Kidney (tissue), 22 donors: ENCODE results near the gene PATE4. TPM values are rescaled to one million over a fixed set of nuclear protein-coding genes. Genes with fewer than 3 reads are reported as not detected.

Experiments
- DNase-seq, 5 donors: peaks; one replicate each; pipeline ENCODE4 v3.0.0-alpha.2; 2013 to 2020
- FAIRE-seq: peaks from 2 replicates; lab custom pipeline; 2012; peaks lifted over from hg19 to GRCh38; lab: Jason Lieb, UNC
- H3K27ac ChIP-seq, 2 donors: one replicate each; pipeline ENCODE4 v1.7.0; 2013; ENCODE audit warnings: low read depth in 2 of 2, low read length in 2 of 2, inconsistent platforms in 1 of 2
- H3K27me3 ChIP-seq: one replicate; pipeline ENCODE4 v1.7.1; 2013; ENCODE audit warnings: low read length, inconsistent platforms; ENCODE audit not compliant: control insufficient read depth, insufficient read depth
- H3K36me3 ChIP-seq, 3 donors: one replicate each; pipeline versions ENCODE4 v1.7.0 to v1.7.1; 2013; ENCODE audit warnings: low read length in 3 of 3, control low read depth in 1 of 3, inconsistent platforms in 1 of 3; ENCODE audit not compliant: insufficient read depth in 3 of 3, control insufficient read depth in 2 of 3
- H3K4me1 ChIP-seq, 3 donors: one replicate each; pipeline versions ENCODE4 v1.7.0 to v1.7.1; 2013; ENCODE audit warnings: low read length in 3 of 3, inconsistent platforms in 1 of 3, low read depth in 1 of 3; ENCODE audit not compliant: control insufficient read depth in 2 of 3, insufficient read depth in 2 of 3
- H3K4me3 ChIP-seq, 3 donors: one replicate each; pipeline versions ENCODE4 v1.7.0 to v1.8.1; 2013; ENCODE audit warnings: low read length in 3 of 3, control low read depth in 1 of 3, inconsistent platforms in 1 of 3
- H3K9ac ChIP-seq, 3 donors: one replicate each; pipeline versions ENCODE4 v1.7.0 to v1.7.1; 2013; ENCODE audit warnings: low read length in 3 of 3, control low read depth in 1 of 3, inconsistent platforms in 1 of 3
- H3K9me3 ChIP-seq, 3 donors: one replicate each; pipeline versions ENCODE4 v1.7.0 to v1.7.1; 2013; ENCODE audit warnings: low read length in 3 of 3, control low read depth in 1 of 3, inconsistent platforms in 1 of 3; ENCODE audit not compliant: control insufficient read depth in 2 of 3, insufficient read depth in 1 of 3
- intact Hi-C: fragments of 100-400 bp; cut with DNase I; formaldehyde crosslinking; loops from one replicate; pipeline ENCODE4 v1.11.1; 2022
- long read RNA-seq, 10 donors: library from polyadenylated mRNA in 1 of 10; unstranded in 1 of 10; transcript quantifications; one replicate each; pipeline ENCODE4 v2.0.0 and lab custom pipeline, GENCODE V29; 2021 to 2026
- polyA plus RNA-seq: library from polyadenylated mRNA; stranded (reverse); fragments of 350-450 nt; fragmentation: Illumina TruSeq; extraction: RNeasy Lipid Tissue Mini Kit (QIAGEN cat#74804); gene quantifications from one replicate; pipeline ENCODE4 v1.2.3, GENCODE V29; 2014; ENCODE audit warnings: low read depth, low replicate concordance; ENCODE audit not compliant: insufficient read depth
- total RNA-seq: library from RNA; stranded (reverse); fragmentation: NEBNext Ultra II Directional; extraction: Animal tissue kit (Norgen Biotek cat#: 25700); gene quantifications from one replicate; pipeline ENCODE4 v1.2.1, GENCODE V29; 2021
- TF ChIP-seq, protein P1 (sequence below): IDR thresholded peaks from 3 replicates; pipeline ENCODE4 v1.5.1; 2012; ENCODE audit warnings: mild to moderate bottlenecking, moderate library complexity, borderline replicate concordance; ENCODE audit not compliant: insufficient read depth; ENCODE audit errors: extremely low read depth
- donor health status: control.
- donor health status: control.
- donor health status: control.
- donor health status: control.
- donor health status: control.
- donor health status: DM: yes; HTN: yes; CAD: no.
- donor health status: Normal renal cell carcinoma (clear cell type).

PATE4 gene
- total RNA-seq = not detected
- not detected for polyA plus RNA-seq
- long read RNA-seq, donor 1 = 0 reads
- long read RNA-seq, donor 2 = 0 reads
- long read RNA-seq, donor 3 = 0 reads
- long read RNA-seq, donor 4 = 0 reads
- long read RNA-seq, donor 5 = 0 reads
- long read RNA-seq, donor 6 = 0 reads
- long read RNA-seq, donor 7 = 0 reads
- long read RNA-seq, donor 8 = 0 reads
- long read RNA-seq, donor 9 = 0 reads
- long read RNA-seq, donor 10 = 0 reads

- H3K27ac ChIP-seq = no peak within 1 kb of the TSS
- no peaks in the 10 kb centered on the region for H3K4me1 ChIP-seq
- DNase-seq = peak in 2 of 5 donors; percentile 0 to 5
- H3K36me3 ChIP-seq = no peaks in the 10 kb centered on the region
- intact Hi-C loops = no loop called here
- H3K9me3 ChIP-seq = peaks cover 0 to 3% (median 2%) of the 10 kb centered on the region in 3 donors
- no peak within 1 kb of the TSS for H3K4me3 ChIP-seq
- TF ChIP-seq, protein P1, sequence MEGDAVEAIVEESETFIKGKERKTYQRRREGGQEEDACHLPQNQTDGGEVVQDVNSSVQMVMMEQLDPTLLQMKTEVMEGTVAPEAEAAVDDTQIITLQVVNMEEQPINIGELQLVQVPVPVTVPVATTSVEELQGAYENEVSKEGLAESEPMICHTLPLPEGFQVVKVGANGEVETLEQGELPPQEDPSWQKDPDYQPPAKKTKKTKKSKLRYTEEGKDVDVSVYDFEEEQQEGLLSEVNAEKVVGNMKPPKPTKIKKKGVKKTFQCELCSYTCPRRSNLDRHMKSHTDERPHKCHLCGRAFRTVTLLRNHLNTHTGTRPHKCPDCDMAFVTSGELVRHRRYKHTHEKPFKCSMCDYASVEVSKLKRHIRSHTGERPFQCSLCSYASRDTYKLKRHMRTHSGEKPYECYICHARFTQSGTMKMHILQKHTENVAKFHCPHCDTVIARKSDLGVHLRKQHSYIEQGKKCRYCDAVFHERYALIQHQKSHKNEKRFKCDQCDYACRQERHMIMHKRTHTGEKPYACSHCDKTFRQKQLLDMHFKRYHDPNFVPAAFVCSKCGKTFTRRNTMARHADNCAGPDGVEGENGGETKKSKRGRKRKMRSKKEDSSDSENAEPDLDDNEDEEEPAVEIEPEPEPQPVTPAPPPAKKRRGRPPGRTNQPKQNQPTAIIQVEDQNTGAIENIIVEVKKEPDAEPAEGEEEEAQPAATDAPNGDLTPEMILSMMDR = no peak
- no peak within 1 kb of the TSS for H3K9ac ChIP-seq
- H3K27me3 ChIP-seq = no peaks in the 10 kb centered on the region
- no peak for FAIRE-seq
These were observed at the start of gene PATE4 for GRCh38 chr11:125833016-125833415. PATE4 (plus strand) TSS chr11:125833316; CDS start chr11:125833360, 44 bp downstream.

DNA sequence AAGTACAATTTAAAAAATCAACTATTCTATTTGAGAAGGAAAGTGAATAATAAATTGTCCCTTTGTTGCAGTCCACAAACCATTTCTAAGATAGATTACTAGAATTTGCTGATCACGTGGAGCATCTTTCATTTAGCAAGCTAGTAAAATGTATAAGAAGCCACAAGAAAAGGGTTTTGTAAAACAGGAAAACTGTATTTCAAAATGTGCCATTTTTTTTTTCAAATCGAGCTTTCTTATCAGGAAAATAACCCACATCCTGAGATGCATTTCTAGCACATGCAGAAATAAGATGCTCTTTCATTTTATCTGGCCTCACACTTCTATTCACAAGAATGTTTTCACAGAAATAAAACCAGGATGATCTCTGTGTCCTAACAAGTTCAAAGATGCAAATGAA lies 48.4 kb upstream of the PATE4 start:
- H3K4me3 ChIP-seq = no peak overlapping the region
- DNase-seq = no peak
- no peaks in the 10 kb centered on the region for H3K27me3 ChIP-seq
- no peaks in the 10 kb centered on the region for H3K36me3 ChIP-seq
- TF ChIP-seq, protein P1 = no peak
- H3K27ac ChIP-seq = no peak overlapping the region
- intact Hi-C loops = no loop called here
- H3K4me1 ChIP-seq = no peaks in the 10 kb centered on the region
- no peaks in the 10 kb centered on the region for H3K9me3 ChIP-seq
- FAIRE-seq = no peak
- no peak overlapping the region for H3K9ac ChIP-seq

GRCh38 chr11:125787827-125788226 lies 45.3 kb upstream of the PATE4 start, which contains the start of gene PATE3:
PATE3 (plus strand) TSS chr11:125788127; CDS start chr11:125788152, 25 bp downstream.
- intact Hi-C loops = no loop called here
- TF ChIP-seq, protein P1 = no peak
- Histone ChIP-seq H3K36me3 (no peaks in the 10 kb centered on the region), H3K9ac (no peak within 1 kb of the TSS), H3K27me3 (no peaks in the 10 kb centered on the region), H3K9me3 (no peaks in the 10 kb centered on the region), H3K27ac (no peak within 1 kb of the TSS), H3K4me3 (no peak within 1 kb of the TSS), H3K4me1 (no peaks in the 10 kb centered on the region)
- DNase-seq (no peak), FAIRE-seq (no peak)
